Uterus (tissue), 4 donors: Measurements from ENCODE around the gene GTF2A2. TPM values are rescaled to one million over a fixed set of nuclear protein-coding genes. Genes with fewer than 3 reads are reported as not detected.

Experiments used
- DNase-seq, 2 donors: peaks; one replicate each; pipeline ENCODE4 v3.0.0-alpha.2; 2019 to 2020
- H3K27ac ChIP-seq, 2 donors: fragments of 200-600 bp; sonication (generic); 1 replicate in 1 of 2; 2 replicates in 1 of 2; pipeline ENCODE4 v1.5.1; 2016 to 2018
- H3K27me3 ChIP-seq, 2 donors: fragments of 200-600 bp; sonication (generic); one replicate each; pipeline ENCODE4 v1.5.1; 2018 to 2019; ENCODE audit warnings: control low read depth in 1 of 2
- H3K36me3 ChIP-seq, 2 donors: fragments of 200-600 bp; sonication (generic); one replicate each; pipeline ENCODE4 v1.5.1; 2019; ENCODE audit warnings: control low read depth in 1 of 2
- H3K4me1 ChIP-seq, 2 donors: fragments of 200-600 bp; sonication (generic); one replicate each; pipeline ENCODE4 v1.5.1; 2018 to 2019; ENCODE audit warnings: control low read depth in 1 of 2
- H3K4me3 ChIP-seq, 2 donors: fragments of 200-600 bp; sonication (generic); 1 replicate in 1 of 2; 2 replicates in 1 of 2; pipeline ENCODE4 v1.5.1; 2018 to 2019; ENCODE audit warnings: mild to moderate bottlenecking in 1 of 2
- H3K9me3 ChIP-seq, 2 donors: fragments of 200-600 bp; sonication (generic); one replicate each; pipeline ENCODE4 v1.5.1; 2019; ENCODE audit warnings: control low read depth in 1 of 2
- POLR2A ChIP-seq, 2 donors: fragments of 450-650 bp; IDR thresholded peaks; one replicate each; pipeline ENCODE4 v1.6.1; 2016; ENCODE audit warnings: antibody characterized with exemption in 2 of 2, mild to moderate bottlenecking in 1 of 2, moderate library complexity in 1 of 2
- intact Hi-C: fragments of 100-400 bp; cut with DNase I; formaldehyde crosslinking; loops from one replicate; pipeline ENCODE4 v1.15.1; 2023; ENCODE audit warnings: low total_unique reads
- total RNA-seq, 4 donors: library from RNA; depleted of rRNA in 3 of 4; stranded (reverse); fragments of >200 nt in 3 of 4; gene quantifications; one replicate each; pipeline versions ENCODE4 v1.1.0 to v1.2.4, GENCODE V29; 2014 to 2023
- TF ChIP-seq, protein P1 (sequence below), 4 experiments: fragments of 200-600 bp in 2 of 4; fragments of 450-650 bp in 2 of 4; sonication (generic) in 2 of 4; IDR thresholded peaks; one replicate each; pipeline ENCODE4 v1.5.1; 2016 to 2019; ENCODE audit warnings: antibody characterized with exemption in 4 of 4, mild to moderate bottlenecking in 2 of 4, moderate library complexity in 1 of 4
- donor health status: DM: yes; HTN: yes; CAD: no.

Gene GTF2A2
- total RNA-seq, 4 donors from 2014 or later = 15.9 to 78.9 (median 49.5) TPM

- no peaks in the 10 kb centered on the region for H3K27me3 ChIP-seq
- no peaks in the 10 kb centered on the region for H3K9me3 ChIP-seq
- intact Hi-C loops = no loop called here
- H3K4me3 ChIP-seq = no peak overlapping the region
- no peaks in the 10 kb centered on the region for H3K4me1 ChIP-seq
- H3K27ac ChIP-seq = no peak overlapping the region
- no peaks in the 10 kb centered on the region for H3K36me3 ChIP-seq
- no peak for TF ChIP-seq POLR2A (IDR thresholded peaks at IDR 0.05)
- TF ChIP-seq, protein P1, sequence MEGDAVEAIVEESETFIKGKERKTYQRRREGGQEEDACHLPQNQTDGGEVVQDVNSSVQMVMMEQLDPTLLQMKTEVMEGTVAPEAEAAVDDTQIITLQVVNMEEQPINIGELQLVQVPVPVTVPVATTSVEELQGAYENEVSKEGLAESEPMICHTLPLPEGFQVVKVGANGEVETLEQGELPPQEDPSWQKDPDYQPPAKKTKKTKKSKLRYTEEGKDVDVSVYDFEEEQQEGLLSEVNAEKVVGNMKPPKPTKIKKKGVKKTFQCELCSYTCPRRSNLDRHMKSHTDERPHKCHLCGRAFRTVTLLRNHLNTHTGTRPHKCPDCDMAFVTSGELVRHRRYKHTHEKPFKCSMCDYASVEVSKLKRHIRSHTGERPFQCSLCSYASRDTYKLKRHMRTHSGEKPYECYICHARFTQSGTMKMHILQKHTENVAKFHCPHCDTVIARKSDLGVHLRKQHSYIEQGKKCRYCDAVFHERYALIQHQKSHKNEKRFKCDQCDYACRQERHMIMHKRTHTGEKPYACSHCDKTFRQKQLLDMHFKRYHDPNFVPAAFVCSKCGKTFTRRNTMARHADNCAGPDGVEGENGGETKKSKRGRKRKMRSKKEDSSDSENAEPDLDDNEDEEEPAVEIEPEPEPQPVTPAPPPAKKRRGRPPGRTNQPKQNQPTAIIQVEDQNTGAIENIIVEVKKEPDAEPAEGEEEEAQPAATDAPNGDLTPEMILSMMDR (IDR thresholded peaks at IDR 0.05) = no peak
- DNase-seq = no peak
These were observed 51.3 kb downstream of the GTF2A2 start for GRCh38 chr15:59605994-59606393.

- intact Hi-C loops = no loop called here
- Histone ChIP-seq H3K9me3 (no peaks in the 10 kb centered on the region), H3K36me3 (no peaks in the 10 kb centered on the region), H3K27me3 (no peaks in the 10 kb centered on the region), H3K4me1 (no peaks in the 10 kb centered on the region), H3K4me3 (no peak overlapping the region), H3K27ac (no peak overlapping the region)
- no peak for TF ChIP-seq POLR2A (IDR thresholded peaks at IDR 0.05)
- TF ChIP-seq, protein P1 (IDR thresholded peaks at IDR 0.05) = no peak
- DNase-seq = no peak
These were observed 58.9 kb downstream of the GTF2A2 start for GRCh38 chr15:59598461-59598860.

DNA sequence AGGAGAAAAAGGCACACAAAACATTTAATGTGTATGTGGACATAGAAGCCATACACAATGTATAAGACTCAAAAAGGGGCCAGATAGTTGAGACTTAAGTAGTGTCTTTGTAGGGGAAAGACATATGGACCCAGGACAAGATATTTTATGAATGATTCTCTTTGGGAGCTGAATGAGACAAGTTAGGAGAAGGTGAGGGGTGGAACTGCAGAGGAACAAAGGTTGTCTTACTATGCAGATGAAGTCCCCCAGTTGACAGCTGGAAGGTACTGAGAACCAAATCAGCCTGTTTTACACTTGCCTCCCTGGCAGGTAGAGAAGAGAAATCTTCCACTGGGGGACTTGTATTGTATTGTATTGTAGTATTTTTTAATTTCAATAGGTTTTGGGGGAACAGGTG is 60.7 kb downstream of the GTF2A2 start:
- DNase-seq = no peak
- Histone ChIP-seq H3K4me3 (no peak overlapping the region), H3K36me3 (no peaks in the 10 kb centered on the region), H3K4me1 (no peaks in the 10 kb centered on the region), H3K27me3 (no peaks in the 10 kb centered on the region), H3K9me3 (no peaks in the 10 kb centered on the region), H3K27ac (no peak overlapping the region)
- TF ChIP-seq, protein P1 (IDR thresholded peaks at IDR 0.05) = no peak
- no peak for TF ChIP-seq POLR2A (IDR thresholded peaks at IDR 0.05)
- intact Hi-C loops = no loop called here

- Histone ChIP-seq H3K27me3 (no peaks in the 10 kb centered on the region), H3K9me3 (no peaks in the 10 kb centered on the region), H3K36me3 (no peaks in the 10 kb centered on the region), H3K4me3 (no peak overlapping the region), H3K27ac (no peak overlapping the region), H3K4me1 (no peaks in the 10 kb centered on the region)
- no peak for DNase-seq
- intact Hi-C loops = no loop called here
- no peak for TF ChIP-seq POLR2A (IDR thresholded peaks at IDR 0.05)
- TF ChIP-seq, protein P1 (IDR thresholded peaks at IDR 0.05) = no peak
These were observed 61.8 kb downstream of the GTF2A2 start for GRCh38 chr15:59595434-59595915.

DNA sequence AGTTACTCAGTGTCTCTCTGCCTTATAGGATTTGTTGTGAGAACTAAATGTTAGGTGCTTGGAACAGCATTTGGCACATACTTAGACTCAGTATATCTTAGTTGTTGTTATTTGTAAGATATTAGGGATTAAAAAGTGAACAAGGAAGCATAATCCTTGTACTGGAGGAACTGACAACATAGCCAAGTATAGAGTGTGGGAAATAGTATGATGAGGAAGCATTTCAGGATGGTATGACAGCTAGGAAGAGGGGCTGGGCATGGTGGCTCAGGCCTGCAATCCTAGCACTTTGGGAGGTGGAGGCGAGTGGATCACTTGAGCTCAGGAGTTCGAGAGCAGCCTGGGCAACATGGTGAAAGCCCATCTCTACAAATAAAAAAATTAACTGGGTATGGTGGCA is 62.3 kb downstream of the GTF2A2 start:
- DNase-seq = no peak
- TF ChIP-seq, protein P1 (IDR thresholded peaks at IDR 0.05) = no peak
- TF ChIP-seq POLR2A (IDR thresholded peaks at IDR 0.05) = no peak
- H3K9me3 ChIP-seq = no peaks in the 10 kb centered on the region
- no peak overlapping the region for H3K4me3 ChIP-seq
- H3K27ac ChIP-seq = no peak overlapping the region
- intact Hi-C loops = no loop called here
- no peaks in the 10 kb centered on the region for H3K36me3 ChIP-seq
- H3K27me3 ChIP-seq = no peaks in the 10 kb centered on the region
- H3K4me1 ChIP-seq = no peaks in the 10 kb centered on the region
